Colon (tissue), 2 donors: ENCODE measurements around the gene PTPRN2.

Experiments
- FAIRE-seq: peaks from 2 replicates; lab custom pipeline; 2012; peaks lifted over from hg19 to GRCh38; lab: Jason Lieb, UNC
- donor health status: control.
- donor health status: control.

The PTPRN2 gene

GRCh38 chr7:158084555-158084954 lies 503.1 kb downstream of the PTPRN2 start:
- no peak for FAIRE-seq

- FAIRE-seq, result no peak
Observed at GRCh38 chr7:158083526-158084310, 503.9 kb downstream of the PTPRN2 start.

- no peak for FAIRE-seq
Observed at GRCh38 chr7:158082761-158083160, 504.9 kb downstream of the PTPRN2 start.

GRCh38 chr7:158080899-158081445 lies 506.7 kb downstream of the PTPRN2 start:
- no peak for FAIRE-seq

DNA sequence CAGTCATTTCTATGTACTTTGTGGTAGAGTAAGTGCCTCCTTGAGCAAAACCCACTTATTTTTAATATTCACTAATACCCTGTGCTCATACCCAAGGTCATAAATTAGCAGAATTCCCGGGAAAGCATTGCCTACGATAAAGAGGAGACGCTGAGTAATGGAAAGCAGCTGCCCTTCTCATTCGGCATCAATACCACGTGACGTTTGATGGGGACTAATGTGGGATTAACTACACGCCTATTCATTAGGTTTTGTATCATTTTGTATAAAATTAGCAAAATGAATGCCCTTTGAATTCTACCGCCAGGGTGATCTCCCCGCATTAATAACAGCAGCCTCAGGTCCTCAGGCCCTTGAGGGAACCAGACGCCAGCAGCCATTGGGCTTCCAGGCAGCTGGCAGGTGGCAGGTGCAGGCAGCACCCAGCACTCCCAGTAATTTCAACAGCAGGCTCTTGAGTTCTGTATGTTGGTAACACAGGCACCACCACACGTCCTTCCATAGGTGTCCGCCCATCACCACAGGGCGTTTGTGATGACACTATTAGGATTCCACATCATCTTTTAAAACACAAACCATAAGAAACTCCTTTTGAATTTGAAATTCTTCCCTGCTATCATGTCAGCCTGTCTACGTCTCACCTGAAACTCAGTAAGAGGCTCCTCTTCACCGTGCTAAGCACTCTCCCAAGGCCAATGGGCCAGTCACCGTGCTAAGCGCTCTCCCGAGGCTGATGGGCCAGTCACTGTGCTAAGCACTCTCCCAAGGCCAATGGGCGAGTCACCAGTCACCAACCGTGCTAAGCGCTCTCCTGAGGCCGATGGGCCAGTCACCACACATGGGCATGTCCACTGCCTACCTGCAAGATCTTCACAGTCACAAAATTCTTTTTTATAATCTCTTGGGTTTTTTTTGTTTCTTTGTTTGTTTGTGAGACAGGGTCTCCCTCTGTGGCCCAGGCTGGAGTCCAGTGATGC lies 509.4 kb downstream of the PTPRN2 start:
- FAIRE-seq, result no peak

GRCh38 chr7:158077151-158077840 lies 510.3 kb downstream of the PTPRN2 start:
- no peak for FAIRE-seq

DNA sequence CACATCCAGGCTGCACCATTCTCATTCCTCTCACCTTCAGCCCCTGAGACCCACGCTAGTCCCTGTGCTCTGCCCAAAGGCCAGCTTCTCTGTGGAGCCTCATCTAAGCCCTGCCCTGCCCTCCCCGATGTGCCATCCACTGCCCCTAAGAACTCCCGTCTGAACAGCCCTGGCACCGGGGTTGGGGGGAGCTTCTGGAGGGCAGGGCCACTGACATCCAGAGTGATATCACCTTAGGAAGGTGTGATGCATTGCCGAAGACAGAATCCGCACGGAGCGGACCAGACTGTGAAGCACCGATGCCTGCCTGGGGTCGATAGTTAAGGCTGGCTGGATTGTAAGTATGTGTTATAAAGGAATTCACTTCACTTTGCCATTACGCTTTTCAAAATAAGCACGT lies 511.0 kb downstream of the PTPRN2 start:
- no peak for FAIRE-seq

- no peak for FAIRE-seq
Observed at GRCh38 chr7:158076215-158076614, 511.4 kb downstream of the PTPRN2 start.

DNA sequence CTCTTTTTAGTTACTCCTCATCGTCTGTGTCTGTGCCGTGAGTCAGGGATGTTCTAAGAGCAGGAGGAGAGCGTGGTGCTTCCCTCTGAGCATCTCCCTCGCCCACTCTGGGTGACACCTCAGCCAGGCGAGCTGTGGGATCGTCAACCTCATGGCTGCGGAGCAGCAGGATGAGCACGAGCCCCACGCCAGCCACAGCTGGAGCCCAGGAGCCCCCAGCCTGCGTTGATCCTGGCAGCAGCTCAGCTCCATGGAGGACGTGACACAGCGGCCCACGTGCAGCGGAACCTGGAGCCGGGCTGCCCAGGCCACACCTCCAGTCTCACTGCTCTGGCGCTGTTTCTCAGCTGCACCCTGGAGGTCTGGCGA lies 512.0 kb downstream of the PTPRN2 start:
- no peak for FAIRE-seq

DNA sequence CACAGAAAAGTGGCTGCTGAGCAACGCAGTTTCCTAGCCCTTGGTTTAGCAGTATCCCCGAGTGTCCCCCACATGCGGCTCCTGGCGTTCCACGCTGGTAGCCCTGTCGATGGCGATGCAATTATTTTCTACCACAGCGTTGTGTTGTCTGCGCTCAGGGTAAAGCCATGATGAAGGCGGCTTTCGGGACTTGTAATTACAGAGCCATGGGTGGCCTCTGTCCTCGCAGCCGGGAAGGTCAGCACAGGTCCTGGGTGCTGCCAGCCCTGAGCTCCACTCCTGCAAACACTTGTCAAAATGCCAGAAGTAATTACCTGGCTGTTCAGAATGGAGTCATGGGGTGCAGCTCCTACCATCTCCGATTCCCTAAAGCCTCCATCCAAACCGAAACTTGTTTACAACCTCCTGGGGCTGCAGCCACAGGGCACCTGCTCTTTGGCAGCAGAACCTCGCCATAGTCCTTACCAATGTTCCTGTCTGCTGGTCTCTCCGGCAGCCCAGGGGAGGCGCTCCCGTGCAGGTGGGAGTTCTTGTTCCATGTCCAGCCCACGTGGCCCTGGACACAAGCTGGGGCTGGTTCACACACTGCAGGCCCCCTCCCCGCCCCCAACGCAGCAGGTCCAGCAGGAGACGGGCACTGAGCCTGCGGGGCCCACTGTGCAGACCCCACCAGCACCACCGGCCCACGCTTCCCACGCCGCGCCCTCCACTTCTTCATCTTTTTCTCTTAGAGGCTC lies 512.6 kb downstream of the PTPRN2 start:
- no peak for FAIRE-seq

- no peak for FAIRE-seq
Observed at GRCh38 chr7:158073845-158074840, 513.5 kb downstream of the PTPRN2 start.

DNA sequence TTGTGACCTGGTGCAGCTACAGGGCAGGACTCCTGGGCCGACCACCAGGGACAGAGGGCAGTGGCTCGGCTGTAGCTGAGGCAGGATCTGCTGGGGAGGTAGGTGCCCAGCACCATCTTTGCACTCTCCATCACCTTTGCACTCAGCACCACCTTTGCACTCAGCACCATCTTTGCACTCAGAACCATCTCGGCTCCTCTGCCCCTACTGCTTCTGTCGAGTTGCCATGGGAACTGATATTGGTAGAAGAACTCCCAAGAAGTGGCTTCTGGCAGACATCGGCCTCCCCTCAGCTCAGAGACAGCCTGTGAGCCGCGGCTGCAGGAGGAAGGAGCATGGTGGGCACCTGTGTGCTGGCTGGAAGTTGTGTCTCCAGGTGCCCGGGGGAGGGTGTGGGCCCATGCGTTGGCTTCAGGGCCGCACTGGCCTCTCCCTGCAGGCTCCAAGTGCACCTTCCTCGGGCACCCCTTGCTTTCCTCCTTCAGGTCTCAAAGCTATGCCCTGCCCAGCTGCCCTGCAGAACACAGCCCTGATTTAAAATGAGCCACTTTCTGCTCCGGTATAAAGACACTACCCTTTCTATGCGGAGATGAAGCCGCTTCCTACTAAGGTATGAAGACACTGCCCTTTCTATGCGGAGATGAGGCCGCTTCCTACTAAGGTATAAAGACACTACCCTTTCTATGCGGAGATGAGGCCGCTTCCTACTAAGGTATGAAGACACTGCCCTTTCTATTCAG lies 514.5 kb downstream of the PTPRN2 start:
- no peak for FAIRE-seq

DNA sequence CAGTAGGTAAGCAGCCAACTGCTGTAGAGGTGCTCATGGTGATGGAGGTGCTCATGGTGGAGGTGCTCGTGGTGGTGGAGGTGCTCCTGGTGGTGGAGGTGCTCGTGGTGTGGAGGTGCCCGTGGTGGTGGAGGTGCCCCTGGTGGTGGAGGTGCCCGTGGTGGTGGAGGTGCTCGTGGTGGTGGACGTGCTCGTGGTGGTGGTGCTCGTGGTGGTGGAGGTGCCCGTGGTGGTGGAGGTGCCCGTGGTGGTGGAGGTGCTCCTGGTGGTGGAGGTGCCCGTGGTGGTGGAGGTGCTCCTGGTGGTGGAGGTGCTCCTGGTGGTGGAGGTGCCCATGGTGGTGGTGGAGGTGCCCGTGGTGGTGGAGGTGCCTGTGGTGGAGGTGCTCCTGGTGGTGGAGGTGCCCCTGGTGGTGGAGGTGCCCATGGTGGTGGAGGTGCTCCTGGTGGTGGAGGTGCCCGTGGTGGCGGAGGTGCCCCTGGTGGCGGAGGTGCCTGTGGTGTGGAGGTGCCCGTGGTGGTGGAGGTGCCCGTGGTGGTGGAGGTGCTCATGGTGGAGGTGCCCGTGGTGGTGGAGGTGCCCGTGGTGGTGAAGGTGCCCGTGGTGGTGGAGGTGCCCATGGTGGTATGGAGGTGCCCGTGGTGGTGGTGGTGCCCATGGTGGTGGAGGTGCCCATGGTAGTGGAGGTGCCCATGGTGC lies 517.3 kb downstream of the PTPRN2 start:
- no peak for FAIRE-seq

DNA sequence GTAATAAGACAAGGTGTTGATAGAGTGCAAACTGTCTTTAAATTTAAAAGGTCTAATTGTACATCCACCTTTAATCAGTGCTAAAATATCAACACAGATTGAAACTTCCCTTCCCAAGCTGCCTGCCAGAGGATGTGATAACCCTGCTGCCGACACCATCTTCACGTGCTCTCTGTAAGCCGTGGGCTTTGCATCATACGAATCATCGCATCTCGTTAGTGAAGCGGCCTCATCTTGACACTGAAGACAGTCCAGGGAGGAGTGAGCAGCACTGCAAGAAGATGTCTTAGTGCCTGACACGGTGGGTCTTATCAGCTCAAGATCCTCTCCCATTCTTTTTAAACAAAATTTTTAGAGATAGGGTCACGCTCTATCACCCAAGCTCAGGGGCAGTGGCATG lies 518.8 kb downstream of the PTPRN2 start:
- no peak for FAIRE-seq

GRCh38 chr7:158067931-158068482 lies 519.6 kb downstream of the PTPRN2 start:
- FAIRE-seq, result no peak

GRCh38 chr7:158067219-158067930 lies 520.2 kb downstream of the PTPRN2 start:
- no peak for FAIRE-seq

DNA sequence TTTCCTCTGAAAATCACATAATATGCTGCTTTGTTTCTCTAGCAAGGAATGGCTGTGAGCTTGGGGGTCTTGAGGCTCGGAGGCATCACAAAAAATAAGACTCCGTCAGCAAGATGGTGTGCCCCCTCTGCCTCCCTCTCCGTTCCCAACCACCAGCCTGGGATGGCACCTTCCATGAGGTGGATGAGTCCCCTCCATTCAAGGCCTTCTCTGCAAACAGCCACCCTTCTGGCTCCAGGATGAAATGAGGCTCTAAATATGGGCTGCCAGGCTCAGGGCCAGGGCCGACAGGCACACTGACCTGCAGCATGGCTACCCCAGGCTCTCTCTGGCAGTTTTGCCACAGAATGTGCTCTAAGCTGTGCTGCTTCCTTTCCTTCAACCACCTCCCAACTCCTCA lies 521.5 kb downstream of the PTPRN2 start:
- FAIRE-seq, result no peak

GRCh38 chr7:158065340-158065739 lies 522.3 kb downstream of the PTPRN2 start:
- FAIRE-seq, result no peak
